ENCODE results near the gene ASTN2. TPM values are rescaled to one million over a fixed set of nuclear protein-coding genes. Genes with fewer than 3 reads are reported as not detected.

Gene ASTN2
- total and polyA plus RNA-seq, 4 donors = 0.57 to 2.9 (median 1.4) TPM

GRCh38 chr9:116435706-116436105 lies 979.2 kb downstream of the ASTN2 start (continued):
- TF ChIP-seq ZBTB33 (IDR thresholded peaks at IDR 0.05) (no peak), CTCF (IDR thresholded peaks at IDR 0.05; ENCODE audit: low read depth, low read length, missing input control) (no peak), ATF3 (IDR thresholded peaks at IDR 0.05) (no peak), EGR1 (IDR thresholded peaks at IDR 0.05; ENCODE audit: low read depth in 2 of 2) (no peak)

GRCh38 chr9:116434314-116434713 lies 980.5 kb downstream of the ASTN2 start:
- no peaks in the 10 kb centered on the region for H3K4me1 ChIP-seq (ENCODE audit: control insufficient read depth in 4 of 4, insufficient read depth in 4 of 4, low read length in 3 of 4)
- 88% methylated on average over 4 of the region's 4 CpGs for WGBS
- H3K27me3 ChIP-seq (ENCODE audit: control insufficient read depth in 4 of 4, insufficient read depth in 4 of 4, low read length in 3 of 4) = no peaks in the 10 kb centered on the region
- no peaks in the 10 kb centered on the region for H3K36me3 ChIP-seq (ENCODE audit: control insufficient read depth in 4 of 4, insufficient read depth in 3 of 4, low read depth in 1 of 4, low read length in 3 of 4)
- DNase-seq (ENCODE audit: low spot score) = no peak
- no peak overlapping the region for H3K27ac ChIP-seq (ENCODE audit: low read depth in 1 of 2, low read length in 2 of 2)
- TF ChIP-seq JUND (IDR thresholded peaks at IDR 0.05) (no peak), HNF4G (IDR thresholded peaks at IDR 0.05) (no peak), FOXA1 (IDR thresholded peaks at IDR 0.05) (no peak), NR2F2 (IDR thresholded peaks at IDR 0.05) (no peak), MAX (IDR thresholded peaks at IDR 0.05) (no peak), HNF4A (conservative IDR thresholded peaks at IDR 0.05) (no peak), REST (IDR thresholded peaks at IDR 0.05) (no peak), RXRA (IDR thresholded peaks at IDR 0.05) (no peak), ATF3 (IDR thresholded peaks at IDR 0.05) (no peak), RAD21 (IDR thresholded peaks at IDR 0.05) (no peak), ZBTB33 (IDR thresholded peaks at IDR 0.05) (no peak), CTCF (IDR thresholded peaks at IDR 0.05; ENCODE audit: low read depth, low read length, missing input control) (no peak), FOXA2 (IDR thresholded peaks at IDR 0.05) (no peak), EGR1 (IDR thresholded peaks at IDR 0.05; ENCODE audit: low read depth in 2 of 2) (no peak), SP1 (IDR thresholded peaks at IDR 0.05) (no peak), TAF1 (conservative IDR thresholded peaks at IDR 0.05) (no peak), YY1 (IDR thresholded peaks at IDR 0.05) (no peak), GABPA (IDR thresholded peaks at IDR 0.05 in 1 of 2, conservative IDR thresholded peaks at IDR 0.05 in 1 of 2) (no peak)
- no peak overlapping the region for H3K9ac ChIP-seq (ENCODE audit: low read depth in 1 of 2, low read length in 2 of 2)
- H3K4me3 ChIP-seq (ENCODE audit: low read depth in 1 of 3, low read length in 3 of 3) = no peak overlapping the region
- H3K9me3 ChIP-seq (ENCODE audit: control insufficient read depth in 4 of 4, low read length in 3 of 4) = no peaks in the 10 kb centered on the region

Measured in liver (tissue), 9 donors.